HCT116 (cell line): Measurements from ENCODE around the gene PRKCQ. TPM values are rescaled to one million over a fixed set of nuclear protein-coding genes. Genes with fewer than 3 reads are reported as not detected.

Experiments
- ATAC-seq: fragments of 200-7000 bp; cut with Tn5 transposase; 2 replicates; pipeline ENCODE4 v1.9.1; 2020; ENCODE audit warnings: mild to moderate bottlenecking, moderate library complexity
- BruUV-seq: library from RNA; stranded (reverse); fragments of 400-500 nt; replicated peaks from 2 replicates; lab custom pipeline; 2021; lab: Mats Ljungman, UMichigan
- CTCF ChIA-PET: fragments of 300-600 bp; sonication (Branson Sonifier 250); formaldehyde crosslinking; loops from one replicate; lab custom pipeline; 2021; ENCODE audit warnings: antibody characterized with exemption; lab: Charles Lee
- POLR2A ChIA-PET: fragments of 300-600, 350-600 bp; sonication (Branson Sonifier 250); formaldehyde crosslinking; loops from one replicate; lab custom pipeline; 2021; ENCODE audit warnings: antibody characterized with exemption; lab: Charles Lee
- RAD21 ChIA-PET, 2 experiments: fragments of 300-600 bp; sonication (Branson Sonifier 250); formaldehyde crosslinking; loops; one replicate each; lab custom pipeline; 2023; ENCODE audit warnings: low total read pairs in 2 of 2; ENCODE audit not compliant: uncharacterized antibody in 2 of 2, unreplicated experiment in 2 of 2, low non-redundant PET in 1 of 2; lab: Charles Lee
- DNase-seq: peaks from one replicate; pipeline ENCODE4 v3.0.0-alpha.2; 2010; ENCODE audit warnings: low read depth, low spot score
- H2AFZ ChIP-seq: fragments of 200-600 bp; shearing (Covaris generic), sonication (generic); 2 replicates; pipeline ENCODE4 v1.6.1; 2017; ENCODE audit warnings: low read depth, mixed run types, mixed read lengths, antibody characterized with exemption, low read length; ENCODE audit not compliant: poor library complexity, severe bottlenecking
- H3K27ac ChIP-seq: 2 replicates; pipeline ENCODE4 v1.5.1; 2012; ENCODE audit warnings: low read depth, low read length
- H3K27me3 ChIP-seq: fragments of 200-600 bp; sonication (generic); 2 replicates; pipeline ENCODE4 v1.6.1; 2016; ENCODE audit warnings: mixed run types, low read length, mixed read lengths; ENCODE audit not compliant: insufficient read depth
- H3K36me3 ChIP-seq, 2 experiments: fragments of 200-500 bp in 1 of 2; fragments of 200-600 bp in 1 of 2; sonication (Bioruptor generic) in 1 of 2; sonication (generic) in 1 of 2; 2 replicates each; pipeline versions ENCODE4 v1.5.1 to v1.6.1; 2014 to 2016; ENCODE audit warnings: low read length in 2 of 2, inconsistent platforms in 1 of 2, mixed read lengths in 1 of 2, mixed run types in 1 of 2; ENCODE audit not compliant: insufficient read depth in 2 of 2, control insufficient read depth in 1 of 2
- H3K4me1 ChIP-seq, 2 experiments: fragments of 200-600 bp in 1 of 2; sonication (generic) in 1 of 2; 2 replicates each; pipeline versions ENCODE4 v1.5.1 to v1.6.1; 2012 to 2017; ENCODE audit warnings: low read length in 2 of 2, inconsistent platforms in 1 of 2, mild to moderate bottlenecking in 1 of 2, mixed read lengths in 1 of 2, mixed run types in 1 of 2, moderate library complexity in 1 of 2; ENCODE audit not compliant: insufficient read depth in 2 of 2, control insufficient read depth in 1 of 2
- H3K4me2 ChIP-seq: fragments of 200-600 bp; sonication (generic); 2 replicates; pipeline ENCODE4 v1.6.1; 2017; ENCODE audit warnings: mixed run types, low read length, mixed read lengths
- H3K4me3 ChIP-seq, 2 experiments: fragments of 200-600 bp in 1 of 2; sonication (generic) in 1 of 2; replicated peaks in 1 of 2; 2 replicates each; pipeline ENCODE4 v1.5.1; 2011 to 2016; ENCODE audit warnings: low read length in 2 of 2, control low read depth in 1 of 2, low read depth in 1 of 2, mild to moderate bottlenecking in 1 of 2, mixed read lengths in 1 of 2, mixed run types in 1 of 2
- H3K79me2 ChIP-seq: fragments of 200-600 bp; sonication (generic); 2 replicates; pipeline ENCODE4 v1.6.1; 2017; ENCODE audit warnings: mild to moderate bottlenecking, mixed run types, low read length, moderate library complexity, mixed read lengths; ENCODE audit not compliant: insufficient read depth
- H3K9ac ChIP-seq: fragments of 200-600 bp; sonication (generic); 2 replicates; pipeline ENCODE4 v1.6.1; 2016; ENCODE audit warnings: low read length, mixed read lengths
- H3K9me2 ChIP-seq: fragments of 200-600 bp; sonication (generic), shearing (Covaris generic); 2 replicates; pipeline ENCODE4 v1.6.1; 2017; ENCODE audit warnings: mixed run types, mild to moderate bottlenecking, moderate library complexity; ENCODE audit not compliant: insufficient read depth
- H3K9me3 ChIP-seq, 2 experiments: fragments of 200-500 bp in 1 of 2; fragments of 200-600 bp in 1 of 2; sonication (Bioruptor generic) in 1 of 2; sonication (generic) in 1 of 2; 2 replicates each; pipeline ENCODE4 v1.6.1; 2014 to 2017; ENCODE audit warnings: low read length in 2 of 2, mixed read lengths in 2 of 2, inconsistent platforms in 1 of 2, low read depth in 1 of 2, mild to moderate bottlenecking in 1 of 2, mixed run types in 1 of 2, moderate library complexity in 1 of 2; ENCODE audit not compliant: control insufficient read depth in 1 of 2, insufficient read depth in 1 of 2
- H4K20me1 ChIP-seq: fragments of 200-600 bp; sonication (generic), shearing (Covaris generic); 2 replicates; pipeline ENCODE4 v1.6.1; 2017; ENCODE audit warnings: mixed run types, mild to moderate bottlenecking, moderate library complexity; ENCODE audit not compliant: insufficient read depth
- CBX3 ChIP-seq: IDR thresholded peaks from 2 replicates; pipeline ENCODE4 v1.6.1; 2012; ENCODE audit warnings: low read depth
- CEBPB ChIP-seq: IDR thresholded peaks from 2 replicates; pipeline ENCODE4 v1.6.1; 2012; ENCODE audit warnings: low read depth
- EGR1 ChIP-seq: IDR thresholded peaks from 2 replicates; pipeline ENCODE4 v1.6.1; 2012; ENCODE audit warnings: low read depth
- ELF1 ChIP-seq: IDR thresholded peaks from 2 replicates; pipeline ENCODE4 v1.6.1; 2012; ENCODE audit warnings: low read depth, borderline replicate concordance
- EZH2 ChIP-seq: fragments of 200-600 bp; sonication (generic); IDR thresholded peaks from 2 replicates; pipeline ENCODE4 v1.6.1; 2017; ENCODE audit warnings: antibody characterized with exemption, mixed run types
- FOSL1 ChIP-seq: IDR thresholded peaks from 2 replicates; pipeline ENCODE4 v1.6.1; 2012; ENCODE audit warnings: low read depth
- POLR2AphosphoS5 ChIP-seq: IDR thresholded peaks from 2 replicates; pipeline ENCODE4 v1.6.1; 2011; ENCODE audit warnings: mild to moderate bottlenecking, low read depth, low read length, moderate library complexity
- RAD21 ChIP-seq: IDR thresholded peaks from 2 replicates; pipeline ENCODE4 v1.6.1; 2012; ENCODE audit warnings: low read depth, mild to moderate bottlenecking
- SP1 ChIP-seq: IDR thresholded peaks from 2 replicates; pipeline ENCODE4 v1.6.1; 2012; ENCODE audit warnings: low read depth
- SRF ChIP-seq: IDR thresholded peaks from 2 replicates; pipeline ENCODE4 v1.6.1; 2012; ENCODE audit warnings: low read depth
- ZFX ChIP-seq: fragments of 450-650 bp; IDR thresholded peaks from 2 replicates; pipeline ENCODE4 v1.6.1; 2017
- ZNF274 ChIP-seq: fragments of 200-500 bp; sonication (Bioruptor generic); IDR thresholded peaks from 2 replicates; pipeline ENCODE4 v1.6.1; 2014; ENCODE audit warnings: mild to moderate bottlenecking, low read depth, low read length, inconsistent platforms
- intact Hi-C: fragments of 100-400 bp; cut with micrococcal nuclease; formaldehyde crosslinking; loops from 2 replicates; pipeline ENCODE4 v1.10.0; 2022
- total RNA-seq: library from RNA; stranded (reverse); gene quantifications from one replicate; pipeline ENCODE4 v1.2.1, GENCODE V29; 2021; ENCODE audit not compliant: unreplicated experiment
- TF ChIP-seq, protein P1 (sequence below): IDR thresholded peaks from 2 replicates; pipeline ENCODE4 v1.6.1; 2012
- TF ChIP-seq, protein P2 (sequence below): IDR thresholded peaks from 2 replicates; pipeline ENCODE4 v1.6.1; 2012

Gene PRKCQ
- total RNA-seq, 1 experiment from 2014 or later = 0.54 TPM

- RAD21 ChIA-PET = no interaction called here
Observed at GRCh38 chr10:6456067-6456466, 124.0 kb downstream of the PRKCQ start.

DNA sequence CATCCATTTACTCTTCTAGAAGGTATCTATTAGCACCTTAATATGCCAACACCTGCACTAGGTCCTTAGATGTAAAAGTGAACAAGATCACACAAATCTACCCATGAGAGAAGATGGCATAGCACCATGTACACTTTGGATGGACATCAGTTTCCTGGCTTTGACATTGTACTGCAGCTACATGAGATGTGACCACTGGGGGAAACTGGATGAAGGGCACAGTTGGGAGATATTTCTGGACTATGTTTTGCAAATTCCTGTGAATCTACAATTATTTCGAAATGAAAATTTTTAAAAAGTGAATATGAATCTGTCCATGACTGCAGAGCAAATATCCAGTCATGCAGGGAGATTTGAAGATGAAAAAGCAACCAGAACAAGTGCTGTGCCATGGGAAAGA, 124.5 kb downstream of the PRKCQ start:
- RAD21 ChIA-PET = no interaction called here
- CTCF ChIA-PET = no interaction called here
- H3K9me3 ChIP-seq = no peaks in the 10 kb centered on the region
- no peak overlapping the region for H3K4me2 ChIP-seq
- no peaks in the 10 kb centered on the region for H3K9me2 ChIP-seq
- DNase-seq (no peak), ATAC-seq (no peak)
- H3K4me3 ChIP-seq = no peak overlapping the region
- H2AFZ ChIP-seq = no peak overlapping the region
- TF ChIP-seq SP1 = no peak
- TF ChIP-seq ZFX = no peak
- TF ChIP-seq EGR1 = no peak
- TF ChIP-seq CBX3 = no peak
- TF ChIP-seq POLR2AphosphoS5 = no peak
- no peak for TF ChIP-seq RAD21
- TF ChIP-seq FOSL1 = no peak
- TF ChIP-seq SRF = no peak
- TF ChIP-seq, protein P1, sequence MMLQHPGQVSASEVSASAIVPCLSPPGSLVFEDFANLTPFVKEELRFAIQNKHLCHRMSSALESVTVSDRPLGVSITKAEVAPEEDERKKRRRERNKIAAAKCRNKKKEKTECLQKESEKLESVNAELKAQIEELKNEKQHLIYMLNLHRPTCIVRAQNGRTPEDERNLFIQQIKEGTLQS = no peak
- TF ChIP-seq ELF1 = no peak
- no TSS peak for BruUV-seq
- intact Hi-C loops = no loop called here
- H3K9ac ChIP-seq = no peak overlapping the region
- 0 out of 2 replicates have a peak, but pooled peaks cover 8% of the 10 kb centered on the region for H3K27me3 ChIP-seq
- no peaks in the 10 kb centered on the region for H3K4me1 ChIP-seq
- no peaks in the 10 kb centered on the region for H3K36me3 ChIP-seq
- H3K79me2 ChIP-seq = no peaks in the 10 kb centered on the region
- no peaks in the 10 kb centered on the region for H4K20me1 ChIP-seq
- POLR2A ChIA-PET = no interaction called here
- H3K27ac ChIP-seq = no peak overlapping the region

More at GRCh38 chr10:6456067-6456466, 124.0 kb downstream of the PRKCQ start:
- TF ChIP-seq, protein P2, sequence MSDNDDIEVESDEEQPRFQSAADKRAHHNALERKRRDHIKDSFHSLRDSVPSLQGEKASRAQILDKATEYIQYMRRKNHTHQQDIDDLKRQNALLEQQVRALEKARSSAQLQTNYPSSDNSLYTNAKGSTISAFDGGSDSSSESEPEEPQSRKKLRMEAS = no peak
- TF ChIP-seq CBX3 = no peak
- no peak for TF ChIP-seq CEBPB
- TF ChIP-seq EZH2 = no peak
- no peak for TF ChIP-seq ELF1
- no peak for TF ChIP-seq SRF
- TF ChIP-seq, protein P1 = no peak
- no peak for TF ChIP-seq ZNF274
- no peak for TF ChIP-seq POLR2AphosphoS5
- Histone ChIP-seq H3K79me2 (no peaks in the 10 kb centered on the region), H3K9me3 (no peaks in the 10 kb centered on the region), H3K4me3 (no peak overlapping the region), H3K4me2 (no peak overlapping the region), H3K9ac (no peak overlapping the region), H3K4me1 (no peaks in the 10 kb centered on the region), H3K27me3 (0 out of 2 replicates have a peak, but pooled peaks cover 8% of the 10 kb centered on the region), H3K27ac (no peak overlapping the region), H3K9me2 (no peaks in the 10 kb centered on the region), H2AFZ (no peak overlapping the region), H3K36me3 (no peaks in the 10 kb centered on the region), H4K20me1 (no peaks in the 10 kb centered on the region)
- ATAC-seq = no peak
- no TSS peak for BruUV-seq
- ChIA-PET CTCF (no interaction called here), POLR2A (no interaction called here)
- DNase-seq = no peak
- intact Hi-C loops = no loop called here
